Kidney epithelial cell (primary cell): ENCODE results near the gene GLIS1. TPM values are rescaled to one million over a fixed set of nuclear protein-coding genes. Genes with fewer than 3 reads are reported as not detected.
A peak's percentile ranks its signal among the peaks of the same experiment; 100 is the strongest.

Experiments used
- DNase-seq: peaks from one replicate; pipeline ENCODE4 v3.0.0-alpha.2; 2010; ENCODE audit warnings: low read depth
- H3K27me3 ChIP-seq: 2 replicates; pipeline ENCODE4 v1.6.0; 2011; ENCODE audit warnings: low read length; ENCODE audit not compliant: control insufficient read depth, insufficient read depth
- H3K36me3 ChIP-seq: 2 replicates; pipeline ENCODE4 v1.5.1; 2011; ENCODE audit warnings: low read length; ENCODE audit not compliant: control insufficient read depth, insufficient read depth
- H3K4me3 ChIP-seq: 2 replicates; pipeline ENCODE4 v1.5.1; 2011; ENCODE audit warnings: low read depth, mild to moderate bottlenecking, control low read depth, low read length
- CTCF ChIP-seq: IDR thresholded peaks from 2 replicates; pipeline ENCODE4 v1.5.1; 2011; ENCODE audit warnings: mild to moderate bottlenecking, moderate library complexity, low read length, control low read depth, inconsistent platforms; ENCODE audit not compliant: insufficient read depth, poor library complexity, severe bottlenecking
- total RNA-seq: library from RNA; depleted of rRNA; stranded (reverse); fragments of >200 nt; gene quantifications from 2 replicates; pipeline ENCODE4 v1.2.3, GENCODE V29; 2015

Gene GLIS1
- total RNA-seq, 1 donor from 2014 or later: 0.63 TPM

GRCh38 chr1:53769780-53770179 is 30.8 kb upstream of the GLIS1 start:
- no peak for DNase-seq
- Histone ChIP-seq H3K36me3 (no peaks in the 10 kb centered on the region), H3K27me3 (no peaks in the 10 kb centered on the region), H3K4me3 (no peak overlapping the region)
- no peak for TF ChIP-seq CTCF

- Histone ChIP-seq H3K4me3 (no peak overlapping the region), H3K36me3 (no peaks in the 10 kb centered on the region), H3K27me3 (no peaks in the 10 kb centered on the region)
- TF ChIP-seq CTCF: no peak
- no peak for DNase-seq
Measured at GRCh38 chr1:53769184-53769583, 30.2 kb upstream of the GLIS1 start.

DNA sequence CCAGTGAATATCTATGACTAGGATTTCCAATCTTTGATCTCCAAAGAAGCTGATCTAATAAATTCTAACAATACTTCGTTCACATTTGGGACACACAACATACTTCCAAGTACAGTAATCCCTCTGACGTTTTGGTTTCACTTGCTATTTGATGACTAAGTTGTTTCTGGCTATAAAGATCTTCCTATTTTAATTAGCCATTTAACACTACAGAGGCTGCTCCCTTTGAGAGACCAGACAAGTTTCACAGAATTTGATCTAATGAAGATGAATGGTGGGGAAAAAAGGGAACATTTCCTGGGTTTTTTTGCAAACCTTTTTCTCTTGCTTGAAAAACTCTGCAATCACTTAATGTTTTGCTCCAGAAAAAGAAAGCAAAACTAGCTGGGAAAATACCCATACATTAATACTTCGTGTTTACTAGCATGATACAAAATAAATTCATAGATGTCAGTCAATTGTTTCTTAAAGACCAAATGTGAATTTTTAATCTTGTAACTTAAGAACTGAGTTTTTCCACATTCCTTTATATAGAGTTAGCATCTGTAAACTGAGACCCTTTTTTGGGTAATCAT is 28.0 kb upstream of the GLIS1 start:
- Histone ChIP-seq H3K36me3 (no peaks in the 10 kb centered on the region), H3K4me3 (no peak overlapping the region), H3K27me3 (no peaks in the 10 kb centered on the region)
- TF ChIP-seq CTCF: no peak
- peak; percentile 14 for DNase-seq

GRCh38 chr1:53766194-53766742 is 27.3 kb upstream of the GLIS1 start:
- no peak for DNase-seq
- Histone ChIP-seq H3K36me3 (no peaks in the 10 kb centered on the region), H3K27me3 (no peaks in the 10 kb centered on the region), H3K4me3 (no peak overlapping the region)
- no peak for TF ChIP-seq CTCF

DNA sequence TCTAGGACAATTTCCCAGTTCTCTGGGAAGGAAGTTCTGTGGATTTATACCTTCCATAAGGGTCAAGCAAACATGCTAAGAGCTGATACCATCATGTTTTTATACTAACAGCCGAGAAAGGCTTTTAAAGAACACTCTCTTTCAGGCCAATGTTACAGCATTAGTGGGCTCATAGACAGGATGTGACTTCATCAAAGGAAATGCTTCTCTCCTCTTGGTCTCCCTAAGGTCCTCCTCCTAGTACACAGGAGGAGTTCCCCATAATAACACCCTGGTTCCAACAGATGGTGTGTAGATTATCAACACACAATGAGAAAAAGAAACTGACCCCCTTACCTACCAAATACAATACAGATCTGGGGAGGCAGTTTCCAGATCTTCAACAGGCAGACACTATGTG is 26.7 kb upstream of the GLIS1 start:
- Histone ChIP-seq H3K36me3 (no peaks in the 10 kb centered on the region), H3K4me3 (no peak overlapping the region), H3K27me3 (no peaks in the 10 kb centered on the region)
- no peak for DNase-seq
- TF ChIP-seq CTCF: no peak

DNA sequence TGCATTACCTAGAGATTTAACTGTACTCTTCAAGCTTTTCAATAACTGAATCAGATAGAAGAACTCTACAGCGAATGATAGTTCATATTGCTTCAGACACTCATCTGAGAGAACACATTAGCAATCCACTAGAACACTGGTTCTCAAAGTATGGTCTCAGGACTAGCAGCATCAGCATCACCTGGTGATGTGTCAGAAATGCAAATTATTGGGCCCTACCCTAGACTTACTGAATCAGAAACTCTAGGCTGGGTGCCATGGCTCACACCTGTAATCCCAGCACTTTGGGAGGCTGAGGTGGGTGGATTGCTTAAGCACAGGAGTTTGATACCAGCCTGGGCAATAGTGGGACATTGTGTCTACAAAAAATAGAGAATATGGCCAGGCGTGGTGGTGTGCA is 24.9 kb upstream of the GLIS1 start:
- no peaks in the 10 kb centered on the region for H3K36me3 ChIP-seq
- DNase-seq: no peak
- H3K27me3 ChIP-seq: no peaks in the 10 kb centered on the region
- no peak overlapping the region for H3K4me3 ChIP-seq
- TF ChIP-seq CTCF: no peak
